ENCODE data around the gene CAPZA3.

Gene CAPZA3

DNA sequence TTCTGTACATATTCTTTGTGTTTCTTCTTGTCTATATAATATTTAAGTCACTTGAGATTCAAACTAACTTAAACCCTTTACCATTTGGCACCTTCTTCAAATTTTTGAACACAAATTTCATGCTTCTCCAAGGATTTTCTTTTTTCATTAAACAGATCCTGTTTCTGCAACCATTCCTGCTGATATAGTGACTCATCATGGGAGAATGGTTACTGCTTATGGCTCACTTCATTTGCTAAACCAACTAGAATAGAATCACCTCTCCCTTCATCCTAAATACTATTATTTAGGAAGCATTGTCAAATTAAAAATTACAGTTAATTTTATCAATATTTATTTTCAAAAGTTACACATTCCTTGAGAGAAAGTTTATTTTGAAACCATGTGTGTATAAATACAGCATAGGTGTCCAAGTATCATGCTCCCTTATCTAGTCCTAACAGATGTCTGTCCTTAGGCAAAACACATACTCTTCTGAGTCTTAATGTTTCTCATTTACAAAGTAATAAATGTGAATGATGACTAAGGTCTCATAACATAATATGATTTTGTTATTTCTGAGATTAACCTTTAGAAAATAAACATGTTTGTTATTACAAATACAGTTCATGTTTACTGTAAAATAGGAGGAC is 40.8 kb upstream of the CAPZA3 start:
- Histone ChIP-seq H2AFZ (ENCODE audit: low read length) (no peak overlapping the region), H3F3A (ENCODE audit: insufficient read depth, low read length) (no peaks in the 10 kb centered on the region), H3K9ac (ENCODE audit: low read length) (no peak overlapping the region), H3K9me2 (replicated peaks; ENCODE audit: insufficient read depth, low read length) (no peaks in the 10 kb centered on the region), H3K4me2 (ENCODE audit: low read depth, low read length) (no peak overlapping the region), H3K4me1 (ENCODE audit: low read length) (no peaks in the 10 kb centered on the region), H3K9me3 (replicated peaks; ENCODE audit: insufficient read depth, low read length) (no peaks in the 10 kb centered on the region), H3K36me3 (replicated peaks; ENCODE audit: insufficient read depth, low read length) (no peaks in the 10 kb centered on the region), H3K27ac (ENCODE audit: low read length) (no peak overlapping the region), H3K79me2 (ENCODE audit: low read length) (no peaks in the 10 kb centered on the region), H4K20me1 (ENCODE audit: insufficient read depth, low read length) (no peaks in the 10 kb centered on the region), H3K27me3 (replicated peaks; ENCODE audit: insufficient read depth, low read length) (no peaks in the 10 kb centered on the region), H3K4me3 (ENCODE audit: low read length) (no peak overlapping the region)
- no peak for TF ChIP-seq EZH2phosphoT487 (IDR thresholded peaks at IDR 0.05; ENCODE audit: low read length)
- TF ChIP-seq, protein P1, sequence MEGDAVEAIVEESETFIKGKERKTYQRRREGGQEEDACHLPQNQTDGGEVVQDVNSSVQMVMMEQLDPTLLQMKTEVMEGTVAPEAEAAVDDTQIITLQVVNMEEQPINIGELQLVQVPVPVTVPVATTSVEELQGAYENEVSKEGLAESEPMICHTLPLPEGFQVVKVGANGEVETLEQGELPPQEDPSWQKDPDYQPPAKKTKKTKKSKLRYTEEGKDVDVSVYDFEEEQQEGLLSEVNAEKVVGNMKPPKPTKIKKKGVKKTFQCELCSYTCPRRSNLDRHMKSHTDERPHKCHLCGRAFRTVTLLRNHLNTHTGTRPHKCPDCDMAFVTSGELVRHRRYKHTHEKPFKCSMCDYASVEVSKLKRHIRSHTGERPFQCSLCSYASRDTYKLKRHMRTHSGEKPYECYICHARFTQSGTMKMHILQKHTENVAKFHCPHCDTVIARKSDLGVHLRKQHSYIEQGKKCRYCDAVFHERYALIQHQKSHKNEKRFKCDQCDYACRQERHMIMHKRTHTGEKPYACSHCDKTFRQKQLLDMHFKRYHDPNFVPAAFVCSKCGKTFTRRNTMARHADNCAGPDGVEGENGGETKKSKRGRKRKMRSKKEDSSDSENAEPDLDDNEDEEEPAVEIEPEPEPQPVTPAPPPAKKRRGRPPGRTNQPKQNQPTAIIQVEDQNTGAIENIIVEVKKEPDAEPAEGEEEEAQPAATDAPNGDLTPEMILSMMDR (IDR thresholded peaks at IDR 0.05; ENCODE audit: low read length) = no peak
- TF ChIP-seq EZH2 (optimal IDR thresholded peaks at IDR 0.05; ENCODE audit: low read depth, low read length) = no peak
- DNase-seq = no peak

DNA sequence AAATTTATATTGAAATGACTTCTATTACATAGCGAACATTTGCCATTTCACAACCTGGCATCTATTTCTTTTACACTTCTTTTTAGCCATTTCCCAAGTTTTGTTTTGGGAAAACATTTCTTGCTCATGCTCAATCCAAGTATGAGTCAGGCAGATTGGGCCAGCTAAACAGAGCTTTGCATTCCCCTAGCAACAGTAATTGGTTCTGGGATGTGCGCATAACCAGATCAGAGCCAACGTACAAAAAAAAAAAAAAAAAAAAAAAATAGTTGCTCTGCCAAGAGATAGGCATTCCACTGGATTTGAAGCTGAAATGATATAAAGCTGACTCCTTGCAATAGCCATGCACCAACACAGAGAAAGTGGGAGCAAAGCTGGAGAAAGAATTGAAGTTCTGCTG is 37.6 kb upstream of the CAPZA3 start:
- Histone ChIP-seq H3K27me3 (replicated peaks; ENCODE audit: insufficient read depth, low read length) (no peaks in the 10 kb centered on the region), H3K4me2 (ENCODE audit: low read depth, low read length) (no peak overlapping the region), H3K9me3 (replicated peaks; ENCODE audit: insufficient read depth, low read length) (no peaks in the 10 kb centered on the region), H4K20me1 (ENCODE audit: insufficient read depth, low read length) (no peaks in the 10 kb centered on the region), H3K9ac (ENCODE audit: low read length) (no peak overlapping the region), H3K4me1 (ENCODE audit: low read length) (no peaks in the 10 kb centered on the region), H3K79me2 (ENCODE audit: low read length) (no peaks in the 10 kb centered on the region), H3F3A (ENCODE audit: insufficient read depth, low read length) (no peaks in the 10 kb centered on the region), H3K36me3 (replicated peaks; ENCODE audit: insufficient read depth, low read length) (no peaks in the 10 kb centered on the region), H3K9me2 (replicated peaks; ENCODE audit: insufficient read depth, low read length) (no peaks in the 10 kb centered on the region), H3K27ac (ENCODE audit: low read length) (no peak overlapping the region), H3K4me3 (ENCODE audit: low read length) (no peak overlapping the region), H2AFZ (ENCODE audit: low read length) (no peak overlapping the region)
- no peak for TF ChIP-seq EZH2phosphoT487 (IDR thresholded peaks at IDR 0.05; ENCODE audit: low read length)
- TF ChIP-seq EZH2 (optimal IDR thresholded peaks at IDR 0.05; ENCODE audit: low read depth, low read length) = no peak
- TF ChIP-seq, protein P1 (IDR thresholded peaks at IDR 0.05; ENCODE audit: low read length) = no peak
- DNase-seq = no peak

GRCh38 chr12:18703321-18703720 is 34.6 kb upstream of the CAPZA3 start:
- Histone ChIP-seq H3K4me2 (ENCODE audit: low read depth, low read length) (no peak overlapping the region), H3K27me3 (replicated peaks; ENCODE audit: insufficient read depth, low read length) (no peaks in the 10 kb centered on the region), H3K4me1 (ENCODE audit: low read length) (no peaks in the 10 kb centered on the region), H2AFZ (ENCODE audit: low read length) (no peak overlapping the region), H4K20me1 (ENCODE audit: insufficient read depth, low read length) (no peaks in the 10 kb centered on the region), H3K9me3 (replicated peaks; ENCODE audit: insufficient read depth, low read length) (no peaks in the 10 kb centered on the region), H3K27ac (ENCODE audit: low read length) (no peak overlapping the region), H3K9ac (ENCODE audit: low read length) (no peak overlapping the region), H3K36me3 (replicated peaks; ENCODE audit: insufficient read depth, low read length) (no peaks in the 10 kb centered on the region), H3K4me3 (ENCODE audit: low read length) (no peak overlapping the region), H3K79me2 (ENCODE audit: low read length) (no peaks in the 10 kb centered on the region), H3F3A (ENCODE audit: insufficient read depth, low read length) (no peaks in the 10 kb centered on the region), H3K9me2 (replicated peaks; ENCODE audit: insufficient read depth, low read length) (no peaks in the 10 kb centered on the region)
- TF ChIP-seq EZH2 (optimal IDR thresholded peaks at IDR 0.05; ENCODE audit: low read depth, low read length) (no peak), EZH2phosphoT487 (IDR thresholded peaks at IDR 0.05; ENCODE audit: low read length) (no peak)
- TF ChIP-seq, protein P1 (IDR thresholded peaks at IDR 0.05; ENCODE audit: low read length) = no peak
- no peak for DNase-seq
